GM06990 (cell line): ENCODE data around the gene RDH12.
"Not testable (repeated sequence)": the region's sequence is repeated elsewhere in the genome, so short reads cannot be mapped to it uniquely, and the experiment has no call there.

Experiments
- DNase-seq: peaks from one replicate; pipeline ENCODE4 v3.0.0-alpha.2; 2011; ENCODE audit not compliant: insufficient read length; ENCODE audit errors: extremely low read depth
- H3K27me3 ChIP-seq: replicated peaks from 2 replicates; pipeline ENCODE4 v1.6.0; 2011; ENCODE audit warnings: low read length; ENCODE audit not compliant: control insufficient read depth, insufficient read depth
- H3K36me3 ChIP-seq: 2 replicates; pipeline ENCODE4 v1.5.1; 2011; ENCODE audit warnings: low read length; ENCODE audit not compliant: control insufficient read depth, insufficient read depth
- H3K4me3 ChIP-seq: replicated peaks from 2 replicates; pipeline ENCODE4 v1.5.1; 2011; ENCODE audit warnings: low read depth, mild to moderate bottlenecking, control low read depth, low read length
- CTCF ChIP-seq: IDR thresholded peaks from 2 replicates; pipeline ENCODE4 v1.5.1; 2011; ENCODE audit warnings: low read length, control low read depth, mild to moderate bottlenecking, inconsistent platforms; ENCODE audit not compliant: insufficient read depth, poor library complexity, severe bottlenecking

RDH12 gene

GRCh38 chr14:67701492-67701891, at the start of gene RDH12:
RDH12 (plus strand) TSS chr14:67701886; CDS start chr14:67722643, 20,757 bp downstream.
- H3K36me3 ChIP-seq, H3K4me3 ChIP-seq, H3K27me3 ChIP-seq, DNase-seq: not testable (repeated sequence)

GRCh38 chr14:67652189-67652588, 49.5 kb upstream of the RDH12 start:
- TF ChIP-seq CTCF: no peak
- no peak overlapping the region for H3K4me3 ChIP-seq
- DNase-seq: no peak
- H3K36me3 ChIP-seq: peaks cover 8% of the 10 kb centered on the region
- H3K27me3 ChIP-seq: no peaks in the 10 kb centered on the region

- H3K27me3 ChIP-seq: no peaks in the 10 kb centered on the region
- no peak for TF ChIP-seq CTCF
- H3K36me3 ChIP-seq: peaks cover 8% of the 10 kb centered on the region
- DNase-seq: no peak
- no peak overlapping the region for H3K4me3 ChIP-seq
These were observed 47.9 kb upstream of the RDH12 start for GRCh38 chr14:67653651-67654280.

GRCh38 chr14:67663633-67664032, 38.1 kb upstream of the RDH12 start:
- no peaks in the 10 kb centered on the region; the same call in 1 of the 2 replicates for H3K36me3 ChIP-seq
- no peak for DNase-seq
- H3K27me3 ChIP-seq: no peaks in the 10 kb centered on the region
- H3K4me3 ChIP-seq: no peak overlapping the region
- TF ChIP-seq CTCF: no peak

GRCh38 chr14:67665868-67666267, 35.8 kb upstream of the RDH12 start:
- H3K27me3 ChIP-seq: no peaks in the 10 kb centered on the region
- no peak for TF ChIP-seq CTCF
- no peak for DNase-seq
- H3K4me3 ChIP-seq: no peak overlapping the region
- H3K36me3 ChIP-seq: no peaks in the 10 kb centered on the region

- TF ChIP-seq CTCF: peak; percentile 58
- H3K36me3 ChIP-seq: no peaks in the 10 kb centered on the region
- DNase-seq: peak; percentile 20
- H3K4me3 ChIP-seq: no peak overlapping the region
- no peaks in the 10 kb centered on the region for H3K27me3 ChIP-seq
These were observed 34.8 kb upstream of the RDH12 start for GRCh38 chr14:67666750-67667449.
